SK-N-SH treated with all-trans-retinoic acid at 6 μM for 48 hours (cell line): Measurements from ENCODE around the gene PRR36.

Experiments
- ARNTL ChIP-seq: fragments of 450-650 bp; formaldehyde crosslinking; IDR thresholded peaks from 2 replicates; pipeline ENCODE4 v1.5.0; 2020; ENCODE audit warnings: low read depth, mild to moderate bottlenecking, moderate library complexity, borderline replicate concordance
- ESRRG ChIP-seq: fragments of 250-450 bp; sonication (Bioruptor Pico); IDR thresholded peaks from 2 replicates; pipeline ENCODE4 v1.6.1; 2021; ENCODE audit warnings: mild to moderate bottlenecking
- GLIS3 ChIP-seq: fragments of 250-450 bp; sonication (Bioruptor Pico); IDR thresholded peaks from 2 replicates; pipeline ENCODE4 v1.5.0; 2020; ENCODE audit warnings: mild to moderate bottlenecking, moderate library complexity
- ISL1 ChIP-seq: fragments of 250-450 bp; sonication (Bioruptor Pico); IDR thresholded peaks from 2 replicates; pipeline ENCODE4 v2.1.2; 2022; ENCODE audit warnings: mild to moderate bottlenecking, moderate library complexity
- PATZ1 ChIP-seq: fragments of 250-450 bp; sonication (Bioruptor Pico); IDR thresholded peaks from 2 replicates; pipeline ENCODE4 v1.8.0; 2020; ENCODE audit warnings: mild to moderate bottlenecking, moderate library complexity, borderline replicate concordance
- RARB ChIP-seq: fragments of 250-450 bp; sonication (Bioruptor Pico); IDR thresholded peaks from 2 replicates; pipeline ENCODE4 v1.8.0; 2021; ENCODE audit warnings: mild to moderate bottlenecking, moderate library complexity
- SNAI2 ChIP-seq: fragments of 250-450 bp; sonication (Bioruptor Pico); IDR thresholded peaks from 2 replicates; pipeline ENCODE4 v1.5.0; 2020; ENCODE audit warnings: mild to moderate bottlenecking, moderate library complexity
- TOX ChIP-seq: fragments of 250-450 bp; sonication (Bioruptor Pico); IDR thresholded peaks from 2 replicates; pipeline ENCODE4 v1.8.0; 2021; ENCODE audit warnings: mild to moderate bottlenecking, moderate library complexity, borderline replicate concordance
- TSHZ2 ChIP-seq: fragments of 250-450 bp; sonication (Bioruptor Pico); IDR thresholded peaks from 2 replicates; pipeline ENCODE4 v1.5.0; 2020; ENCODE audit warnings: mild to moderate bottlenecking, moderate library complexity
- ZC3H10 ChIP-seq: fragments of 250-450 bp; sonication (Bioruptor Pico); IDR thresholded peaks from 2 replicates; pipeline ENCODE4 v1.5.1; 2021; ENCODE audit warnings: mild to moderate bottlenecking, moderate library complexity
- ZFP3 ChIP-seq: fragments of 250-450 bp; sonication (Bioruptor Pico); IDR thresholded peaks from 2 replicates; pipeline ENCODE4 v1.5.0; 2020; ENCODE audit warnings: mild to moderate bottlenecking, moderate library complexity
- ZNF8 ChIP-seq: fragments of 450-650 bp; formaldehyde crosslinking; IDR thresholded peaks from 2 replicates; pipeline ENCODE4 v1.5.0; 2020; ENCODE audit warnings: mild to moderate bottlenecking, moderate library complexity
- TF ChIP-seq, protein P1 (sequence below): fragments of 250-450 bp; sonication (Bioruptor Pico); IDR thresholded peaks from 2 replicates; pipeline ENCODE4 v1.5.1; 2020; ENCODE audit warnings: low read depth, mild to moderate bottlenecking, moderate library complexity

DNA sequence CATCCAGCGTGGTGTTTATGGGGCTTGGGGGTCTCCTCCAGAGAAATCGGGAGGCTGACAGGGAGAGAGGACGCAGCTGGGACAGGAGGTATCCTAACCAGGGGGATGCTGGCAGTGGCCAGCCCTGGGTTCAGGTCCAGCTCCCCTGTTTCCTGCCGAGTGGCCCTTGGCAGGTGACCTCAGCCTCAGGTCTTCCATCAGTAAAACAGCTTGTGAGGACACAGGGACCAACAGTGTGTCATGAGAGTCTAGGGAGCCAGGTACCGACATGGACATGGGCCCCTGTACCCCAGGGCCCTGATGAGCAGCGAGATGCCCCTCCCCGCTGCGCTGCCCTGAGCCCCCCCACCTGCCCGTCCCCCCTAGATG, 24.6 kb downstream of the PRR36 start:
- no peak for TF ChIP-seq ISL1 (CRISPR knock-in tag)
- TF ChIP-seq GLIS3: no peak
- no peak for TF ChIP-seq ZC3H10 (CRISPR knock-in tag)
- no peak for TF ChIP-seq ESRRG (CRISPR knock-in tag)
- no peak for TF ChIP-seq TSHZ2 (CRISPR knock-in tag)
- TF ChIP-seq SNAI2 (CRISPR knock-in tag): no peak
- TF ChIP-seq, protein P1, sequence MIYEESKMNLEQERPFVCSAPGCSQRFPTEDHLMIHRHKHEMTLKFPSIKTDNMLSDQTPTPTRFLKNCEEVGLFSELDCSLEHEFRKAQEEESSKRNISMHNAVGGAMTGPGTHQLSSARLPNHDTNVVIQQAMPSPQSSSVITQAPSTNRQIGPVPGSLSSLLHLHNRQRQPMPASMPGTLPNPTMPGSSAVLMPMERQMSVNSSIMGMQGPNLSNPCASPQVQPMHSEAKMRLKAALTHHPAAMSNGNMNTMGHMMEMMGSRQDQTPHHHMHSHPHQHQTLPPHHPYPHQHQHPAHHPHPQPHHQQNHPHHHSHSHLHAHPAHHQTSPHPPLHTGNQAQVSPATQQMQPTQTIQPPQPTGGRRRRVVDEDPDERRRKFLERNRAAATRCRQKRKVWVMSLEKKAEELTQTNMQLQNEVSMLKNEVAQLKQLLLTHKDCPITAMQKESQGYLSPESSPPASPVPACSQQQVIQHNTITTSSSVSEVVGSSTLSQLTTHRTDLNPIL: no peak
- TF ChIP-seq ZNF8 (CRISPR knock-in tag): no peak
- TF ChIP-seq PATZ1 (CRISPR knock-in tag): no peak
- TF ChIP-seq TOX (CRISPR knock-in tag): no peak
- no peak for TF ChIP-seq RARB
- no peak for TF ChIP-seq ZFP3 (CRISPR knock-in tag)
- TF ChIP-seq ARNTL (CRISPR knock-in tag): no peak
